Fibroblast of pulmonary artery (primary cell): ENCODE measurements around the gene POLD2.

Source experiments
- DNase-seq: peaks from one replicate; pipeline ENCODE4 v3.0.0-alpha.2; 2010; ENCODE audit warnings: low read depth
- H3K4me3 ChIP-seq: replicated peaks from 2 replicates; pipeline ENCODE4 v1.5.1; 2011; ENCODE audit warnings: low read depth, mild to moderate bottlenecking, control low read depth, low read length, moderate library complexity
- TF ChIP-seq, protein P1 (sequence below): IDR thresholded peaks from 2 replicates; pipeline ENCODE4 v1.5.1; 2011; ENCODE audit warnings: mild to moderate bottlenecking, control low read depth, low read length, inconsistent platforms; ENCODE audit errors: missing control alignments

Gene POLD2

DNA sequence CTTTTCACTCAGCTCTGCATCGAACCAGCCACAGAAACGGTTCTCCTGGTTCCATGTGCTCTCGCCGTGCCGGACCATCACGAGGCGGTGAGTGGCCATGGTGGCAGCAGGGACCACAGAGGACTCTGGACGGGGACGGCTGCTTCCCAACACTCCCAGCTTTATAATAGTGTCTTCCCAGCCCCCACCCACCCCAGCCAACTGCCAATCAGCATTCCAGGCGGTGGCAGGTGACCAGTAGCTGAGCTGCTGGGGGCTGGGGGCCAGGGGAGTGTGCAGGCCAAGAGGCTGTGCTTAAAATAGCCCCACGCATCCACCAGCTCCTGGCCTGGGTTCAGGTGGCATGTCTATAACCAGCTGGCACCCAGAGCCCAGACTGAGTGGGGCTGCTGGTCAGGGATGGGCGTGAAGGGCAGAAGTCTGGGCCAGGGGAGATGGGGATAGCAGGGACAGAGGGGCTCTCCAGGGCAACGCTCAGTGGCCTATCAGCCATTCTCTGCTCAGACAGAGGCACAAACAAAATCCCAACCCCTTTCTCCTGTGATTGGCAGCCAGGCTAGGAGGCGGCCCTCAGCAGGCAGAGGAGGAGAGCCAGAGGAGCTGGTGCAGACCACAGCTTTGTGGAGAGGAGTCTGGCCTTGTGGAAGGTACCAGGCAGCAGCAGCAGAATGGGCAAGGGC, 57.8 kb downstream of the POLD2 start, which contains the start of gene PGAM2:
TSS of gene PGAM2 (minus strand) at position 137 of the 680 bp plus-strand sequence. CDS start at position 99, 38 bp downstream.
- TF ChIP-seq, protein P1, sequence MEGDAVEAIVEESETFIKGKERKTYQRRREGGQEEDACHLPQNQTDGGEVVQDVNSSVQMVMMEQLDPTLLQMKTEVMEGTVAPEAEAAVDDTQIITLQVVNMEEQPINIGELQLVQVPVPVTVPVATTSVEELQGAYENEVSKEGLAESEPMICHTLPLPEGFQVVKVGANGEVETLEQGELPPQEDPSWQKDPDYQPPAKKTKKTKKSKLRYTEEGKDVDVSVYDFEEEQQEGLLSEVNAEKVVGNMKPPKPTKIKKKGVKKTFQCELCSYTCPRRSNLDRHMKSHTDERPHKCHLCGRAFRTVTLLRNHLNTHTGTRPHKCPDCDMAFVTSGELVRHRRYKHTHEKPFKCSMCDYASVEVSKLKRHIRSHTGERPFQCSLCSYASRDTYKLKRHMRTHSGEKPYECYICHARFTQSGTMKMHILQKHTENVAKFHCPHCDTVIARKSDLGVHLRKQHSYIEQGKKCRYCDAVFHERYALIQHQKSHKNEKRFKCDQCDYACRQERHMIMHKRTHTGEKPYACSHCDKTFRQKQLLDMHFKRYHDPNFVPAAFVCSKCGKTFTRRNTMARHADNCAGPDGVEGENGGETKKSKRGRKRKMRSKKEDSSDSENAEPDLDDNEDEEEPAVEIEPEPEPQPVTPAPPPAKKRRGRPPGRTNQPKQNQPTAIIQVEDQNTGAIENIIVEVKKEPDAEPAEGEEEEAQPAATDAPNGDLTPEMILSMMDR, result no peak
- no peak for DNase-seq
- H3K4me3 ChIP-seq, result no peak within 1 kb of the TSS

- TF ChIP-seq, protein P1, result no peak
- H3K4me3 ChIP-seq, result no peak overlapping the region
- DNase-seq, result no peak
Observed at GRCh38 chr7:44064791-44065430, 58.4 kb downstream of the POLD2 start.
